HS-5 (cell line): Measurements from ENCODE around the gene CUX1.
"Not testable (repeated sequence)": the region's sequence is repeated elsewhere in the genome, so short reads cannot be mapped to it uniquely, and the experiment has no call there.

Source experiments
- DNase-seq: peaks from one replicate; pipeline ENCODE4 v3.0.0-alpha.2; 2012; ENCODE audit warnings: low read depth

CUX1 gene

DNA sequence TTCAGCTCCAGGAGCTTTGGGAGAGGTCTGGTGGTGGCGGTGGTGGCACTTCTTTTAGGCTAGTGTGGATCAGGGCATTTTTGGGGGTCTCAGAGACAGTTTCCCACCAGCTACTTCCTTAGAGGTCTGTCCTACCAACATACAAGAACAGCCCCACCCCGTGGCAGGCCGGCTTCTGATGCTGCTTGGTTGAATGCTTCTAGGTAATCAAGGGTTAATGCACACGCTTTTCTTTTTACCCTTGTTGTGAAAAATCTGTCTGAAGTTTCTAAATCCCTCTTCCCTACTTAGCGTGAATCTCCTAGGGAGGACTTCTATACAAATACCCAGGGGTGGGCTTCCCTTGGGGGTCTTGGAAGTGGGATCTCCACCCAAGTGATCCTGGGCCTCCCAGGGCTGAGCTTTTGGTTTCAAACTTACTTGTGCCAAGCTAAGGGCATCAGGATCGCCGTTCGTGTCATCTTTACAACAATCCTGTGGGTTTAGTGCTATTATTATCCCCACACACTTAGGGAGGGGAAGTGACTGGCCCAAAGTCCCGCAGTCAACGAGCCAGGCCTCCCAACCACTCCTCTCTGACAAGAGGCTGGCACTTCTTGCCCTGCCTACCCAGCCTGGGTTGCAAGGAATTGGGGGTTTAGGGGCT, 471.0 kb downstream of the CUX1 start:
- DNase-seq, result no peak

DNA sequence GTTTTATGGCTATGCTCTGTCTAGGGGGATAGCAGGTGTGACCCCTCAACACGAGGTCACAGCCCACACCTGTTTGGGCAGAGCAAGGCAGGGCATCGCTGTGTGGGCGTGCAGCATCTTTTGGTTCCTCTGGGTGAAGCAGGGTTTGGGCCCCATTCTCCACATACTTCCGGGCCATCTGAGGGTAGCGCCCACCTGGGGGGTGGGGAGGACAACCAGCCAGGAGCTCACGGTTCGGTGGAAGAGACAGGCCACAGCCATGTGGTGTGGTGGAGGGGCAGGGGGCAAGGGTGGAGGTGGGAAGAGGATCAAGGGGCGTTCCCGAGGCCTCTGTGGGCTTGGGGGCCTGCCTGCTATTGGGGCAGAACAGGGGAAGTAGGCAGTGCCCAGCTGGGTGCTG, 471.6 kb downstream of the CUX1 start:
- no peak for DNase-seq

DNA sequence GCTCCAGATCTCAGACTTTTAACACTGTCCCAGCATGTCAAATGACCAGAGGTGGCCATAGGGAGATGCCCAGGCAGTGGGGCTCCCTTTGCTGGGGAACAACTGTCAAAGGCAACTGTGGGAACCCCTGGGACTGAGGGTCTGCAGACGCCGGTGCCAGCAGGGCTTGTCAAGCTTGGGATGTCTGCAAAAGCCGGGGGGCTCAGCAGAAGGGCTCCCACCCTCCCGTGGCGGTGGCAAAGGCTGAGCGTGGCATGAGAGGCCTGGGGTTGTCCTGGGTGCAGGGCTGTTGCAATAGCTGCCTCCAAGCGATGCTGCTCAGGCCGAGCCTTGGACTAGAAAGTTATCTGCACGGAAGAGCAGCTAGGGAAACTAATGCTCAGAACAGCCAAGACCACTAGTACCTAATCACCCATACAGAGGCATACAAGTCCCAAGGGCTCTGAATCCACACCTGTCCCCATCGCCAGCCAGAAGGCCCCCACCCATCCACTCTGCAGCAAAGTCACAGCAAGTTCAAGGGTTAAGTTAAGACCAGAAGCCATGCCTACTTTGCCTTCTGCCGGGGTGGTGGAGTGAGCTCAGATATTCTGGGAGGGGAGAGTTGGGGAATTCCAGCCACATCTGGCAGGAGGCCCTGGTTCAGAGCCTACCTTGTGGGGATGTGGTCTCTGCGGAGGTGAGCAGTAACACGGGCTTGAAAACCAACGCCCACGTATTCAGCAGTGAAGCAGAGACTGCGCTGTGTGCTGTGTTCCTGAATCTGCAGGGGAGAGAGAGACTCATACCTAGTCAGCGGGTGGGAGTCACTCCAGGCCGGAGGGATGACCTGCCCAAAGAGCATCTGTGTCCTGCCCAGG, 473.9 kb downstream of the CUX1 start:
- DNase-seq, result no peak

DNA sequence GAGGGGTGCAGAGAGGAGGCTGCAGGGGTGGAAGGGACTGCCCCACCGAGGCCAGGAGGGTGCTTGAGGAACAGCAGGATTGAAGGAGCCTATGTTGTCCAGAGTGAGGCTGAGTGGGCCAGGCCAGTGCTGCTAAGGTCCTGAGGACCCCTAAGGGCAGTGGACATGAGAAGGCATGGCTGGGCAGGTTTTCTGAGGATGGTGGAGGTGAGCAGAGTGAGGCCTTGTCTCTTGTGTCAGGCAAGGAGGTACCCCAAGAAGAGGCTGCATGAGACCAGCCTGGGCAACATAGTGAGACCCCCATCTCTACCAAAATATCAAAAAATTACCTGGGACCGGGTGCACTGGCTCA, 474.5 kb downstream of the CUX1 start:
- DNase-seq, result no peak

DNA sequence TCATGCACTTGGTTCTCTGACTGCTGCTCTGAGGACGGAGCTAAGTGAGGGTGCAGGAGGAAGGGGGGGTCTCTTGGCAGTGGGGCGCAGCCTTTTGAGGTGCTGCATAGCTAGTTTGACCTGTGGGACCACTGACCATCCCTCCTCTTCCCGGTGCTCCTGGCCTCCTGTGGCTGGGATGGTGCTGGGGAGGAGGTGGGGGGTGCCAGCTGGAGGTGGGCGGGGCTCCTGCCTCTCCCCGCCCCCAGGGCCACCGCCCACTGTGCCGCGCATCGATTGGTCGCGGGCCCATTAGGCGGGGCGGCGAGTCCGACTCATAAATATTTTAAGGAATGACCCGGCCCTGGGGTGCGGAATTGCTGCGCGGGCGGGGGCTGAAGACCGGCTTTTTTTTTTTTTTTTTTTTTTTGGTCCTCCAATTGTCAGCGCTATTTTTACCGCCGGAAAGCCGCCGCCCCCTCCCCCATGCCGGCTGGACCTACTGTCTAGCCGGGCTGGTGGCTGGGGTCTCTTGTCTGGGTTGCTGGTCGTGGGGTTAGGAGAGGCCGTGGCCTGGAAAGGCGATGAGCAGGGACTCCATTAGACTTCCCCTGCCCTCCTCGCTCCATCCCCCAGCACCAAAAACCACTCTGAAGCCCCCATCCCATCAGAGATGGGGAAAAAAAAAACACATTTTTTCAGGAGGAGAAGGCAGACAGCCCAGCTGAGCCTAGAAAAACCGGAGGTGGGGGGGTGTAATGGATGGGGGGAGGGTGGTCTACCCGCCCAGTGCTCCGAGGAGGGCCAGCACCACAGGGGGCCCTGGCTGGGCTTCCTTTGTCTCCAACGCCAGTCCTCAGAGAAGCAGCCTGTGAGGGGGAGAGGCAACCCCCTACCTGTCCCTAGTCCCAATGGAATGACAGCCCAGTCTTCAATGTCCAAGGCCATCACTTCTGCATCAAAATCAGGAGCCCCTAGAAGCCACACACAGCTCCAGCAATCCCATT, 475.7 kb downstream of the CUX1 start:
- DNase-seq, result no peak

DNA sequence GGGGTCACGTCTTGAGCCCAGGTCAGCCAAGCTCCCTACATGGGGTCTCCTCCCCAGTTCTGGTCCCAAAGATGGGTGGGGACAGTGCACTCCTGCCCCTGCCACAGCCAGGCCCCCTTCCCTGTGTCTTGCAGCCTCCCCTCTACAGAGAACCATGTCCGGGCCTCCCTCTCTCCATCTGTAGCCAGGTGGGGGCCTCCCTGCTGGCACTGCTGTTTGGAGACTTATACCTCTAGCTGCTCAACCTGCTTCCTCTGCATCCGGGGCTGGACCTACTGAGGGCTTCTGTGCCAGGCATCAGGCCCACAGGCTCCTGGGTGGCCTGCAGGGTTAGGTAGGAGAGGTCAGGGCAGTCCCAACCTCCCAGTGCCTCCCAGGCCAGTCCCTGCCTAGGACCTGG, 477.2 kb downstream of the CUX1 start:
- DNase-seq, result no peak

DNA sequence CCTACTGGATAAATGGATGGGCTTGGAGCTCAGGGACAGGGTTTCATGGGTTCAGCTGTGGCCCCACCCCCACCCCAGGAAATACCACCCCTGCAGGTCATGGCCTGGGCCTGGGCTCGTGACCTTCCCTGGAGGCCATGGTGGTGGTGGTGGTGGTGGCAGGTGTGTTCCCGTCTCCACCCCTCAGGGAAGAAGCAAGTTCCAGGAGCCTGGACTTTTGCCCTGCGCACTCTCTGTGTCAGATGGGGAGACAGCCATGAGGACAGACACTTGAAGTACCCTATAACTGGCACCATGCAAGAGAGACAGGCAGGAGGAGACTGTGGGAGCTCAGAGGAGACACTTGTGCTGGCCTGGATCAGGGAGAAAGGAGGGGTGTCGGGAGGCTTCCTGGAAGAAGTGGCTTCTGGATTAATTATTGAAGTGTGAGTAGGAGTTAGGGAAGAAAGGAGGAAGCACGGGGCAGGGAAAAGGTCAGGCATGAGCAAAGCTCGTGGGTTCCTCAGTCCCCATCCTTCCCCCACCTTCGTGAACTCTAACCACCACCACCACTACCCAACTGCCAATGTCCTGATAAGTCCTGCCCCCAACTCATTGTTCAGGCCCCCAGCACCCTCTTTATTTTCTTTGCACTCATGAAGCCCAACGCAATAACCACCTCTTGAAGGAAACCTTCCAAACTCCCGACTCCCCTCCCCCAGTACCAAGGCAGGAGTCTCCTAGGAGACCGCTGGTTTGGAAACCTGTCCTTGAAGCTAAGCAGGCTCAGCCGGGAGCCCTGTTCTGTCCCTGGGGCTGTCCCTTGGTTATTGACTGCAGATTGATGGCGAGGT, 478.1 kb downstream of the CUX1 start:
- no peak for DNase-seq

DNA sequence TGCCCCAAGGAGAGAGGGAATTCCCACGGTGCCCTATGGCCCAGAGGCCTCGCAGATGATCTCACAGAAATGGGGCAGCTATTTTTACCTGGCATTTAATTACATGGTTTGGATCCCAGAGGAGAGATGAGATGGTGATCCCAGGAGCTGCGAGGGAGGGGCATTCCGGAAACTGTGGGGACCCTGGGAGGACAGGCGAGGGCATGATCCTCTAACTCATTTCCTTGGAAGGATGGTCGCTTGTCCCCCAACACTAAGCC, 478.7 kb downstream of the CUX1 start:
- no peak for DNase-seq

DNA sequence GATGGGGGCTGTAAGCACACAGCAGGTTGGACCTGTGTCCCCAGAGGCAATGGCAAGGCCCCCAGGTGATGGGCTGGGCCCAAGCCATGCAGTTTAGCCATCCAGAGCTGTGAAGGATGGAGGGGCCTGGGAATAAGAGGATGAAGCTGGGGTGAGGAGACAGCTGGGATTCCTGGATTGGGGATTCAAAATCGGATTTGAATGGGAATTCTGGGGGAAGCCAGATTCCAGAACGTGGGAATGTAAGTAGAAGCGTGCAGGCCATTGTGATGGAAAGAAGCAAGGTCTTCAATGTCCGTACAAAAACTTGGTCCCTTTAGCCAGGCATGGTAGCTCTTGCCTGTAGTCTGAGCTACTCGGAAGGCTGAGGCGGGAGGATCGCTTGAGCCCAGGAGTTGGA, 479.1 kb downstream of the CUX1 start:
- no peak for DNase-seq

DNA sequence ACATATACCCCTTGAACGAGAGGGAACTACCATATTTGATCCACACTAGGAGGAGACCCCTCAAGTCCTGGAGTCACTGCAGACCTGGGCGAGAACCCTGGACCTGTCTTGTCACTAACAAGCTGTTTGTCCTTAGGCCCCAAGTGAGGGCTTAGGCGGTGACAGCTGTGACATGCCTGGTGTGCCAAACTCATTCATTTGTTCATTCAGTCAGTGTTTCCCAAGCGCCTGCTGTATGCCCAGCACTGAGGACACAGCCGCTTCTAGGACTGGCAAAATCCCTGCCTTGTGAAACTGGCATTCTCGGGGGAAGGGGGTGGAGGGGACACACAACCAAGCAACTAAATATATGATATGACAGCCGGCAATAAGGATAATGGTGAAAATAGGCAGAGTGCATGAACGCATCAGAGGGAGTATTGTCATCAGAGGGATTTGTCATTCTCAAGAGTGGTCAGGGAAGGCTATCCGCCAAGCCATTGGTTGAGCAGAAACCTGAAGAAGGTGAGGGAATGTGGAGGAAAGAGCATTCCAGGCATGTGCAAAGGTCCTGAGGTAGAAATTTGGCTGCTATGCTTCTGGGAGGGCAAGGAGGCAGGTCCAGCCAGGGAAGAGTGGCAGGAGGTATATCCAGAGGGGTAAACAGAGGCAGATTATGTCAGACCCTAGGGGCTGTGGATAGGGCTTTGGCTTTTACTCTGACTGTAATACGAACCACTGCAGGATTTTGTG, 480.2 kb downstream of the CUX1 start:
- DNase-seq, result no peak

DNA sequence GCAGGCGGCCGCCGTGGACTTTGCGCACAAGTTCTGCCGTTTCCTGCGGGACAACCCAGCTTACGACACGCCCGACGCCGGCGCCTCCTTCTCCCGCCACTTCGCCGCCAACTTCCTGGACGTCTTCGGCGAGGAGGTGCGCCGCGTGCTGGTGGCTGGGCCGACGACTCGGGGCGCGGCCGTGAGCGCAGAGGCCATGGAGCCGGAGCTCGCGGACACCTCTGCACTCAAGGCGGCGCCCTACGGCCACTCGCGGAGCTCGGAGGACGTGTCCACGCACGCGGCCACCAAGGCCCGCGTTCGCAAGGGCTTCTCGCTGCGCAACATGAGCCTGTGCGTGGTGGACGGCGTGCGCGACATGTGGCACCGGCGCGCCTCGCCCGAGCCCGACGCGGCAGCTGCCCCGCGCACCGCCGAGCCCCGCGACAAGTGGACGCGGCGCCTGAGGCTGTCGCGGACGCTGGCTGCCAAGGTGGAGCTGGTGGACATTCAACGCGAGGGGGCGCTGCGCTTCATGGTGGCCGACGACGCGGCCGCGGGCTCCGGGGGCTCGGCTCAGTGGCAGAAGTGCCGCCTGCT, 483.3 kb downstream of the CUX1 start:
- DNase-seq, result no peak

DNA sequence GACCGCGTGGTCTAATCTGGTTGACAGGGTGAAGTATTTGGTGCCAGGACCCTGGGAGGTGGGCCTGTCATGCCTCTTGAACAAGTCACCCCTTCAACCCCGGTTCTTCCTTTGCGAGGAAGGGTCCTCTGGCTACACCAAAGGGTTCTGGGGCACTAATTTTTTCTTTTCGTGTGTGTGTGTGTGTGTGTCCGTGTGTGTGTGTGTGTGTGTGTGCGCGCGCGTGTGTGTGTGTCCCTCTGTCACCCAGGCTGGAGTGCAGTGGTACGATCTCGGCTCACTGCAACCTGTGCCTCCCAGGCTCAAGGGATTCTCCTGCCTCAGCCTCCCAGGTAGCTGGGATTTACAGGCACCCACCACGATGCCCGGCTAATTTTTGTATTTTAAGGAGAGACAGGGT, 483.9 kb downstream of the CUX1 start:
- DNase-seq, result not testable (repeated sequence)

DNA sequence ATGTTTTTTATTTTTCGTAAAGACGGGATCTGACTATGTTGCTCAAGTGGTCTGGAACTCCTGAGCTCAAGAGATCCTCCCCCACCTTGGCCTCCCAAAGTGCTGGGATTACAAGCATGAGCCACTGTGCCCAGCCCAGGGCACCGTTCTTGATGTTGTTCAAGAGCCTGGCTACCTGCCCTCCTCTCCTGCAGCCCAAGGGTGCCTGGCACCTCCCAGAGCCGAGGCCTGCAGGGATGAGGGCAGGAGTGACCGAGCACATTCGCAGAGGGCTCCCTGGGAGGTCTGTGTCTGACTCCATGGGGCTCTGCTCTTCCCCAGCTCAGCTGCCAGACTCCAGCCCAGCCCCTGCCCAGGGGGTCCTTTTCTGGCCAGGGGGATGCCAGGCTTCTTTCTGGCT, 484.6 kb downstream of the CUX1 start:
- DNase-seq, result no peak

DNA sequence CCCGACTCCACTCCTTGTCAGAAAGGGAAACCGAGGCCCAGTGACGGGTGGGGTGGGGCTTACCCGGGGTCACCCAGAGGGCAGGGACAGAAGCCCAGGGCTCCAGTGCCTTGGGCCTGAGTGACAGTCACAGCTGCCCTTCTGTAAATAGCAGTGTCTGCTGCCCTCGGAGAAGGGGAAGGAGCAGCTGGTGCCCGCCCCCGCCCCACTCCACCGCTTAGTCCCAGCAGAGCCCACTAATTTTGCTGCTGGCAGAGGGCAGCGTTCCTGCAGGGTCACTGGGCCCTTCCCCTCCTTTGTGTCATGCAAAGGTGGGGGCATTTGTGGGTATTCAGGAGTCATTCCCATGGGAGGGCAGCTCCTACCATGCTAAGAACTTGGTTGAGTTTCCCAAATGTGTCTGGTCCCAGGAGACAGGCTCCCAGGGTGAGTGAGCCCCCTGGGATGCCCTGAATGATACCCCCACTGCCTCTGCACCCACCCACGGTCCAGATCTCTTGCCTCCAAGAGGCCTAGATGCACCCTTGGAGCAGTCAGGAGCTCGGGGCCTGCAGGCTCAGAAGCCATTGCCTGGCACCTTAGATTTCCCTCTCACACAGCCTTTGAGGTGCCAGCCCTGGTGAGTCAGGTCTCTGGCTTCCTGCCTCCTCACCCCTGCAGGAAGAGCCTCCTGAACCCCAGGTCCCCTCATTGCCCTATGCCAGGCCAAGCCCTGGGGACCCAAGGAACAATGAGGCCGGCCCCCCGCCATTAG, 486.4 kb downstream of the CUX1 start:
- DNase-seq, result no peak

DNA sequence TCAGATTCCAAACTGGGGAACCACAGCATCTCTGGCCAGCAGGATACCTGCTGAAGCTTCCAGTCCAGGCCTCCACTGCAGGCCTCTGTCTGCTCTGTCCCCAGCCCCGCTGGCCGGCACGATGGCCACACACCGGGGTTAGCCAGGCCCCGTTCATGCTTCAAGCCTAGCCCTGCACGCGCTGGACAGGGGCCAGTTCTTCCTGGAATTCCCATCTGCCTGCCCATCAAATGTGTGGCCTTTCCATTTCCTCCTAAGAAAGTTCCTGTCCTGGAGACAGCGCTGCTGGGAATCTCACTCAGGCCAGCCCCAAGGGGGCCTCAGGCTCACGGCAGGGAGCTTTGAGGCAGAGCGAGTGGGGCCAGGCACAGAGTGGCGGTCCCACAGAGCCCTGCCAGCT, 487.2 kb downstream of the CUX1 start:
- DNase-seq, result no peak

DNA sequence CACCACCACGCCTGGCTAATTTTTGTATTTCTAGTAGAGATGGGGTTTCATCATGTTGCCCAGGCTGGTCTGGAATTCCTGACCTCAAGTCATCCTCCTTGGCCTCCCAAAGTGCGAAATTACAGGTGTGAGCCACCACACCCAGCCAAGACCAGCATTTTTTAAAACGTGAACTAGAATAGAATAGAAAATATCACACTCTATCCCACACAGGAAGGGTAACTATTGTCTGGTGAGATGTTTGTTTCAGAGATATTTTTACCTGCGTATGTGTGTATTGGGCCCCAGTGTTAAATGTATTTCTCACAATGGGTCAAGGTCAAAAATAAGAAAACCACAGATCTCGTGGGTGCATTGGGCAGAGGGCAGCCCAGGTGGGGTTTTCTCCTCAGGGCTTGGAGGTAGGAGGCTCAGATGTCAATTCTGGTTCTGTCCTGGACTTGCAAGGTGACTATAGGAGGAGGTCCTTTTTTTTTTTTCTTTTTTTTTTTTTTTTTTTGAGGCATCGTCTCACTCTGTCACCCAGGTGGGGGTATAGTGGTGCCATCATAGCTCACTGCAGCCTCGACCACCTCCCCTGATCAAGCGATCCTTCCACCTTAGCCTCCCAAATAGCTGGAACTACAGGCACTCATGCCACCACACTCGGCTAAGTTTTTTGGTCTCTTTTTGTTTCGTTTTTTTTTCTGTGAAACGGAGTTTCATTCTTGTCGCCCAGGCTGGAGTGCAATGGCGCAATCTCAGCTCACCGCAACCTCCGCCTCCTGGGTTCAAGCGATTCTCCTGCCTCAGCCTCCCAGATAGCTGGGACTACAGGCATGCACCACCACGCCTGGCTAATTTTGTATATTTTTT, 488.2 kb downstream of the CUX1 start:
- DNase-seq, result no peak

DNA sequence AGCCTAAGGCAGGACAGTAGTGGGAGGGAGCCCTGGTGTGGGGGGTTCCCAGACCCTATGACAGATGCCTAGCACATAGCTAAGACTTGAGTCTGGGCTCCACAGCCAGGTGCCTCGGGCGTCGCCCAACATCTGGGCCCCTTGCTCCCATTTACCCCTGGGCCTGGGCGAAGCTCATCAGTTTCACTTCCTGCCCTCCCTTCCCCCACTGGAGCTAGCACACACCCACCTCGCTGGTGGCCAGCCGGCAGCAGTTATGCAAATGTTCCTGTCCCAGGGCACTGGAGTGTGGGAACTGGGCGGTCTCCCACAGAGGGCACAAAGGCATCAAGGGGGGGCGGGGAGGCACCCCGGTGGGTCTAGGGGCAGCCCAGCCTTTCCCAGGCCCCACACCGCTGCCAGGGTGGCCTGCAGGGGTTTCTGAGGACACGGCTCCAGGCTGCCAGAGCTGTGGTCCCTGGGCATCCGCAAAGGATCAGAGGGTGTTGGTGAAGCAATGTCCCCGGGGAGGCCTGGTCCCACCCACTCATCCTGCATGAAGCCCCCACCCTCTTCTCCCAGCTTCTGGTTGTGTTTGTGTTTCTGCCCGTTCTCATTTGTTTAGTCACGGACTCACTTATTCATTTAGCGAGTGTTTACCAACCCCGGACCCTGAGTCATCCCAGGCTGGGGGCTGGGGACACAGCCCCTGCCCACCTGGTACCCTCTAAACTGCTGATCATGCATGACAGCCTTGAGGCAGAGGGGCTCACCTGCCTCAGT, 489.7 kb downstream of the CUX1 start:
- no peak for DNase-seq

DNA sequence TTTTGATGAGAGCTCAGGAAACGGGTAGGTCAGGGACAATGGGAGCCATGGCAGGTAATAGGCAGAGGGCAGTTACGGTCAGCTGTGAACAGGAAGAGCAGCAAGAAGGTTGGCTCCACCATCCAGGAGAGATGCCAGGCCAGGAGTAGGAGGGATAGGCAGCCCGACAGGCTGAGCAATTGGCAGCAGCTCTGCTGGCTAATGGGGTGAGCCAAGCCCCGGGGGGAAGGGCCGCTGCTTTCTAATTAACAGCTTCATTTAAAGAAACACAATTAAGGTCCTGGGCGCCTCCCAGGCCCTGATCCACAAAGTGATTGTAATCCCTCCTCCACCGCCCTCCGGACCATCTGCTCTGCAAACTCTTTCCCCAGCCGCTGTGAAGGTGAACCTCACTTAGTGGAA, 493.0 kb downstream of the CUX1 start:
- DNase-seq, result no peak

DNA sequence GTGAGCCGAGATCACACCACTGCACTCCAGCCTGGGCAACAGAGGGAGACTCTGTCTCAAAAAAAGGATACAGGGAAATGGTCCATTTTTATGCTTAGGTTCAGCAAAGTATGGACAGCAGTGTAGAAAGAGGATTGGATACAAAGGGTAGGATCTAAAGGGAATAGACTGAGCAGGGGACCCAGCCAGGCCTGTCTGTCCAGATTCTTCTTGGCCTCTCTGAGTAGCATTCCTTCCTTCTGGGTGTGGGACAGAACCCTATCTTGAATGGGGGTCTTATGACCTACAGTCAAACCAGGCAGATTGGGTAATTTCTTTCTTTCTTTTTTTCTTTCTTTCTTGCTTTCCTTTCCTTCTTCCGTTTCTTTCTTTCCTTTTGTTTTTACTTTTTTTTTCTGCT, 494.9 kb downstream of the CUX1 start:
- DNase-seq, result no peak
